Measurements from ENCODE around the gene NELFB. TPM values are rescaled to one million over a fixed set of nuclear protein-coding genes. Genes with fewer than 3 reads are reported as not detected.

NELFB gene
- total RNA-seq, 3 donors from 2014 or later, result 32.6 to 39.2 (median 38.7) TPM

GRCh38 chr9:137228968-137229896 lies 25.9 kb upstream of the NELFB start:
- intact Hi-C loops (cut with DNase I; ENCODE audit: low total_unique reads), result loop anchor here (5.0 kb wide), 1 partner anchor 97 kb away; no protein-coding TSS in a partner anchor
- DNase-seq (ENCODE audit: low spot score in 2 of 2), result no peak
- Histone ChIP-seq H3K4me1 (peaks cover under 1 to 7% of the 10 kb centered on the region in 2 donors), H3K36me3 (no peaks in the 10 kb centered on the region), H3K9me3 (no peaks in the 10 kb centered on the region), H3K27me3 (peaks cover 16 to 63% of the 10 kb centered on the region in 2 donors), H3K4me3 (no peak overlapping the region), H3K27ac (no peak overlapping the region)
- no peak for TF ChIP-seq POLR2A (IDR thresholded peaks at IDR 0.05)
- TF ChIP-seq, protein P1, sequence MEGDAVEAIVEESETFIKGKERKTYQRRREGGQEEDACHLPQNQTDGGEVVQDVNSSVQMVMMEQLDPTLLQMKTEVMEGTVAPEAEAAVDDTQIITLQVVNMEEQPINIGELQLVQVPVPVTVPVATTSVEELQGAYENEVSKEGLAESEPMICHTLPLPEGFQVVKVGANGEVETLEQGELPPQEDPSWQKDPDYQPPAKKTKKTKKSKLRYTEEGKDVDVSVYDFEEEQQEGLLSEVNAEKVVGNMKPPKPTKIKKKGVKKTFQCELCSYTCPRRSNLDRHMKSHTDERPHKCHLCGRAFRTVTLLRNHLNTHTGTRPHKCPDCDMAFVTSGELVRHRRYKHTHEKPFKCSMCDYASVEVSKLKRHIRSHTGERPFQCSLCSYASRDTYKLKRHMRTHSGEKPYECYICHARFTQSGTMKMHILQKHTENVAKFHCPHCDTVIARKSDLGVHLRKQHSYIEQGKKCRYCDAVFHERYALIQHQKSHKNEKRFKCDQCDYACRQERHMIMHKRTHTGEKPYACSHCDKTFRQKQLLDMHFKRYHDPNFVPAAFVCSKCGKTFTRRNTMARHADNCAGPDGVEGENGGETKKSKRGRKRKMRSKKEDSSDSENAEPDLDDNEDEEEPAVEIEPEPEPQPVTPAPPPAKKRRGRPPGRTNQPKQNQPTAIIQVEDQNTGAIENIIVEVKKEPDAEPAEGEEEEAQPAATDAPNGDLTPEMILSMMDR (IDR thresholded peaks at IDR 0.05), result no peak
- no peak for TF ChIP-seq POLR2AphosphoS5 (IDR thresholded peaks at IDR 0.05)

GRCh38 chr9:137229903-137230704 lies 25.0 kb upstream of the NELFB start:
- intact Hi-C loops (cut with DNase I; ENCODE audit: low total_unique reads), result loop anchor here (5.0 to 10.0 kb wide), 2 partner anchors 98 to 115 kb away; partner anchors contain the start of gene DPP7
- H3K27me3 ChIP-seq, result peaks cover 24 to 71% of the 10 kb centered on the region in 2 donors
- DNase-seq (ENCODE audit: low spot score in 2 of 2), result no peak
- H3K9me3 ChIP-seq, result no peaks in the 10 kb centered on the region
- H3K36me3 ChIP-seq, result no peaks in the 10 kb centered on the region
- peaks cover 0 to 7% of the 10 kb centered on the region in 2 donors for H3K4me1 ChIP-seq
- no peak overlapping the region for H3K4me3 ChIP-seq
- no peak overlapping the region for H3K27ac ChIP-seq
- TF ChIP-seq POLR2A (IDR thresholded peaks at IDR 0.05) (no peak), POLR2AphosphoS5 (IDR thresholded peaks at IDR 0.05) (no peak)
- TF ChIP-seq, protein P1 (IDR thresholded peaks at IDR 0.05), result no peak

DNA sequence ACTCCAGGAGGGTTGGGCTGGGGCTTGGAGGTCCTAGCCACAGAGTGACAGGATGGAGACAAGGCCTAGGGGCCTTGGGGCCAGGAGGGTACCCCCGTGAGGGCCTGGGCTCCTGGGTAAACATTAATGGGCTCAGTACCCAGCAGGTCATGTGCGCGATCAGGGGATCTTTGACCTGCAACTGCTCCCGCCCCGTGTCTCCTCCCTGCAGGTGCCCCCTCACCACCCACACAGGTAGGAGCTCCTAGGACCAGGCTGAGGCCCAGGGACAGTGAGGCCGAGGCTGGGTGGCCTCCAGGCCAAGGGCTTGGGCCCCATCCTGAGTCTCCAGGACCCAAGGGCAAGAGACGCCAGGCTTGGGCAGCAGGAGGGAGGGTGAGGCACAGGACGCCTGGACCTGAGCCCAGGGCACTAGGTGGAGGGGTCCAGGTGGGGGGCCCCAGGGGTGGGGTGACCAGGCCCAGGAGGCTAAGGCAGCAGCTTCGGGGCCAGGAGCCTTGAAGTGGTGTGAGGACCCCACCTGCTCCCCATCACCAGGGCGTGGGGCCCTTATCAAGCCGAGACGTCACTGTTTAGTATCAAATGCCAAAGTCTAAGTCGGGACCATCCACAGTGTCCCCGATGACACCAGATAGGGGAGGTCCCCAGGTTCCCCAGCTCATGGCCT lies 24.3 kb upstream of the NELFB start, which contains the start of gene SLC34A3:
TSS of gene SLC34A3 (plus strand) at position 197 of the 667 bp plus-strand sequence. CDS start 802 bp downstream, outside the sequence.
- H3K36me3 ChIP-seq, result no peaks in the 10 kb centered on the region
- no peak within 1 kb of the TSS for H3K4me3 ChIP-seq
- H3K27me3 ChIP-seq, result peaks cover 27 to 79% of the 10 kb centered on the region in 2 donors
- peaks cover 0 to 7% of the 10 kb centered on the region in 2 donors for H3K4me1 ChIP-seq
- intact Hi-C loops (cut with DNase I; ENCODE audit: low total_unique reads), result loop anchor here (10.0 kb wide), 1 partner anchor 116 kb away; the partner anchor contains the start of gene DPP7
- H3K9me3 ChIP-seq, result no peaks in the 10 kb centered on the region
- no peak for DNase-seq (ENCODE audit: low spot score in 2 of 2)
- no peak for TF ChIP-seq POLR2A (IDR thresholded peaks at IDR 0.05)
- TF ChIP-seq, protein P1 (IDR thresholded peaks at IDR 0.05), result no peak
- TF ChIP-seq POLR2AphosphoS5 (IDR thresholded peaks at IDR 0.05), result no peak
- H3K27ac ChIP-seq, result no peak within 1 kb of the TSS

DNA sequence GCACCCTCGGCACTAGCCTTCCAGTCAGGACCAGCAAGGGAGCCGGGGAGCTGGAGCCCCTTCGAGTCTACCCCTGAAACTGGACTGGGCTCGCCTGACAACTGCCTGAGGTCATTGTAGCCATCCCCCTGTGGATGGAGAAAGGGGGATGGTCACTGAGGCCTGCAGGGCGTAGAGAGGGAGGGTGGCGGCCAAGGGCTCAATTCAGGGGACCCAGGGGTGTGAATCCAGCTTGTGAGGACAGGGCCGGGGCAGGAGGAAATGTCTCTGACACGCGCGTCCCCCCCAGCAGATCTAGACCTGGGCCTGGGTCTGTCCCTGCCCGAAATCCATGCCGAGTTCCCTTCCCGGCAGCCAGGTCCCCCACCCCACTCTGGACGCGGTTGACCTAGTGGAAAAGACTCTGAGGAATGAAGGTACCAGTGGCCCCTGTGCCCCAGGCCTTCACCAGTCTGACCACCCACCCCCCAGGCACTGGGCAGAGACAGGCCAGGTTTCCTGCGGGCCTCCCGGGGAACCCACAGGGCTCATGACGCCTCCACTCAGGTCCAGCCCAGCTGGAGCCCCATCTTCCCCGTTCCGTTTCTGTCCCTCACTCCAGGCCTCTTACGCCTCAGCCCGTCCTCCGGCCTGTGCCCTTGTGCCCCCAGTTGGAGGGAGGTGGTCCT lies 23.6 kb upstream of the NELFB start:
- peaks cover 0 to 10% of the 10 kb centered on the region in 2 donors for H3K4me1 ChIP-seq
- no peak for DNase-seq (ENCODE audit: low spot score in 2 of 2)
- intact Hi-C loops (cut with DNase I; ENCODE audit: low total_unique reads), result loop anchor here (10.0 kb wide), 1 partner anchor 117 kb away; the partner anchor contains the start of gene DPP7
- TF ChIP-seq POLR2A (IDR thresholded peaks at IDR 0.05) (no peak), POLR2AphosphoS5 (IDR thresholded peaks at IDR 0.05) (no peak)
- TF ChIP-seq, protein P1 (IDR thresholded peaks at IDR 0.05), result no peak
- H3K27me3 ChIP-seq, result peaks cover 27 to 80% of the 10 kb centered on the region in 2 donors
- H3K27ac ChIP-seq, result no peak overlapping the region
- no peaks in the 10 kb centered on the region for H3K9me3 ChIP-seq
- H3K36me3 ChIP-seq, result no peaks in the 10 kb centered on the region
- no peak overlapping the region for H3K4me3 ChIP-seq
